Measurements from ENCODE around the gene NKD1. TPM values are rescaled to one million over a fixed set of nuclear protein-coding genes. Genes with fewer than 3 reads are reported as not detected.

The NKD1 gene
- total RNA-seq, 2 donors from 2014 or later, result 1.1 to 3.0 TPM

DNA sequence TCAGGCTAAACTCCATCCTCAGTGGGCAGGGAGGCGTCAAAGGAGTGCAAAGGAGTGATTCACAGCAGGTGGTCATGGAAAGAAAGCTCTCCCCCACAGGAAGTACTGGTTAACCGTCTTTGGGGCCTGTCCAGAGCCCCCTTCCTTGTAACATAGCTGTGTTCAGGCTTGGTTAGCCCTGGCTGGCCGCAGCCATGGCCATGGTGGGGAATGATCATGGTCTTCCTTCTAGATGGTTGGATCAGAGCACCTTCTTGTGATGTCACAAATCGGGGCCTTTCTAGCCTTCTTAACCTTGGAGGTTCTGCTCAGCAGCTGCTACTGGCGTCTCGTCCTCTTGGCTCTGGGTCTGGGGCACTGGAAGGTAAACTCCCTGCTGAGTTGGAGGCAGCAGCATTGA lies 15.8 kb downstream of the NKD1 start:
- H3K27ac ChIP-seq, result no peak overlapping the region
- peaks cover 0 to 9% of the 10 kb centered on the region in 2 donors for H3K9me3 ChIP-seq
- DNase-seq (ENCODE audit: low spot score), result no peak
- TF ChIP-seq, protein P1, sequence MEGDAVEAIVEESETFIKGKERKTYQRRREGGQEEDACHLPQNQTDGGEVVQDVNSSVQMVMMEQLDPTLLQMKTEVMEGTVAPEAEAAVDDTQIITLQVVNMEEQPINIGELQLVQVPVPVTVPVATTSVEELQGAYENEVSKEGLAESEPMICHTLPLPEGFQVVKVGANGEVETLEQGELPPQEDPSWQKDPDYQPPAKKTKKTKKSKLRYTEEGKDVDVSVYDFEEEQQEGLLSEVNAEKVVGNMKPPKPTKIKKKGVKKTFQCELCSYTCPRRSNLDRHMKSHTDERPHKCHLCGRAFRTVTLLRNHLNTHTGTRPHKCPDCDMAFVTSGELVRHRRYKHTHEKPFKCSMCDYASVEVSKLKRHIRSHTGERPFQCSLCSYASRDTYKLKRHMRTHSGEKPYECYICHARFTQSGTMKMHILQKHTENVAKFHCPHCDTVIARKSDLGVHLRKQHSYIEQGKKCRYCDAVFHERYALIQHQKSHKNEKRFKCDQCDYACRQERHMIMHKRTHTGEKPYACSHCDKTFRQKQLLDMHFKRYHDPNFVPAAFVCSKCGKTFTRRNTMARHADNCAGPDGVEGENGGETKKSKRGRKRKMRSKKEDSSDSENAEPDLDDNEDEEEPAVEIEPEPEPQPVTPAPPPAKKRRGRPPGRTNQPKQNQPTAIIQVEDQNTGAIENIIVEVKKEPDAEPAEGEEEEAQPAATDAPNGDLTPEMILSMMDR (IDR thresholded peaks at IDR 0.05), result no peak
- H3K27me3 ChIP-seq, result no peaks in the 10 kb centered on the region
- H3K4me3 ChIP-seq, result no peak overlapping the region
- H3K36me3 ChIP-seq, result no peaks in the 10 kb centered on the region
- H3K4me1 ChIP-seq, result no peaks in the 10 kb centered on the region

DNA sequence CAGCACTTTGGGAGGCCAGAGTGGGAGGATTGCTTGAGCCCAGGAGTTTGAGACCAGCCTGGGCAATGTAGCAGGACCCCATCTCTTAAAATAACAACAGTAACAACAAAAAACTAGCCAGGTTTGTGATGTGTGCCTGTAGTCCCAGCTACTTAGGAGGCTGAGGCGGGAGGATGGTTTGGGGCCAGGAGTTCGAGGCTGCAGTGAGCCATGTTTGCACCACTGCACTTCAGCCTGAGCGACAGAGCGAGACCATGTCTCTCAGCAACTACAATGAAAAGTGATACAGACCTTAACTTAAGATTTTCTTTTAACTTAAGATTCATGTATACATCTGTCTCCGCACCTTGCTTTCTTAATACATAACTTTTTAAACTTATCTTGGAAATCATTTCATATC lies 17.2 kb downstream of the NKD1 start:
- Histone ChIP-seq H3K4me1 (no peaks in the 10 kb centered on the region), H3K27ac (no peak overlapping the region), H3K36me3 (no peaks in the 10 kb centered on the region), H3K9me3 (peaks cover 0 to 9% of the 10 kb centered on the region in 2 donors), H3K4me3 (no peak overlapping the region), H3K27me3 (no peaks in the 10 kb centered on the region)
- TF ChIP-seq, protein P1 (IDR thresholded peaks at IDR 0.05), result no peak
- no peak for DNase-seq (ENCODE audit: low spot score)

DNA sequence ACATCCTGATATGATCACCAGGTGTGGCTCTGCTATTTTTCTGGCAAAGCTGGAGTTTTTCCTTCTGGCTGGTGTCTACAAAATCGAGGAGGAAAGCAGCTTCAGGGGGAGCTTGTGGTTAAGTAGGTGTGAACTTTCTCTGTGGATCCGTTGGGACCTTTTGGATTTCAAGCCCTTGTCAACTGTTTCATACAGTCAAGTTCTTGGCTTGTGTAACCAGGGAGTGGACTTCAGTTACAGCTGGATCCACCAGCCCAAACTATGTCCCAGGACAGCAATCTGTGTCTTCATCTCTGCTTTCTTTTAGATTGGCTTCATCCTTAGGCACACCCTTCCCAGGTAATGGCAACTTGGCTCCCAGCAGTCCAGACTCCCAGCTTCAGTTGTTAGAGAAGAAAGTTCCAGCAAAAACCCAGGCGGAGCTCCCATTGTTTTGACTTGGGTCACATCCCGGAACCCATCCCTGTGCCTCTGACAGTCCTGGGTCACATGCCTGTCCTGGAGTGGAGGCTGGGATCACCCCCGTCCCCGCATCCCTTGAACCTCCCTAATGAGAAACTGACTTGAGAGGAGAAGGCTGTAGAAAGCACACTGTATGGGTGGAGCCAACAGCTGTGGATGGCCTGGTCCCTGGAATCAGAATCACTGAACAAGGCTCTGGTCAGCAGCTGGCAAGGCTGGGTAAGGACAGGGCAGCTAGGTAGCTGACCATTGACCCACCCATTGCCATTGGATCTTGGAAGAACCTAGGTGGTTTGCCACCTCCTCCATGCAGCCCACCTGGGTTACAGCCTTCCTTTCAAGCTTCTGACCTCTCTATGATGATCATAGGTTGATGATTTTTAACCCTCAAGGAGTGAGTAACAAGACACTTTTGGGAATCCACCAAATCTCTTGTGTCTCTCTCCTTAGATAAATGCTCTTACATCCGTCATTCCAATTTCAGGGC lies 18.1 kb downstream of the NKD1 start:
- H3K4me1 ChIP-seq, result no peaks in the 10 kb centered on the region
- no peaks in the 10 kb centered on the region for H3K36me3 ChIP-seq
- peaks cover 0 to 4% of the 10 kb centered on the region in 2 donors for H3K9me3 ChIP-seq
- TF ChIP-seq, protein P1 (IDR thresholded peaks at IDR 0.05), result no peak
- H3K27me3 ChIP-seq, result no peaks in the 10 kb centered on the region
- H3K4me3 ChIP-seq, result no peak overlapping the region
- no peak overlapping the region for H3K27ac ChIP-seq
- no peak for DNase-seq (ENCODE audit: low spot score)

DNA sequence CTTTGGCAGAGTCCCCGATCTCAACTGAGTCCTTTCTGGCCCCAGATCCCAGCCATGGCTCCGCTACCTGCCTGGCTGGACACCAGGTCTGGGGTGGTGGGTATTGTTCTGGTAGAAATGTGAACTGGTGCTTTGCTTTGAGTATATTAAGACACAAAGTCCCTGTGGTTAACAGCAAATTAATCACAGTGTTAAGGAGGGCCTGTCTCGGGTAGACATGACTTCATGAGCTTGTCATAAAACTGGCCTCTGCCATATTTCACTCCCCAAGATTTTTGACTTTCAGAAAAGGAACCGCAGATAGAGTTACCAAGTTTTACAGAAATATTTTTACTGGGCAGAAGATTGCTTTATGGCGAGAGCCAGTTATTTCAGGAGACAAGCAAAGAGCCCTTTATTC lies 19.5 kb downstream of the NKD1 start:
- TF ChIP-seq, protein P1 (IDR thresholded peaks at IDR 0.05), result no peak
- no peaks in the 10 kb centered on the region for H3K27me3 ChIP-seq
- DNase-seq (ENCODE audit: low spot score), result no peak
- H3K27ac ChIP-seq, result no peak overlapping the region
- H3K4me1 ChIP-seq, result no peaks in the 10 kb centered on the region
- H3K4me3 ChIP-seq, result no peak overlapping the region
- no peaks in the 10 kb centered on the region for H3K36me3 ChIP-seq
- no peaks in the 10 kb centered on the region for H3K9me3 ChIP-seq

DNA sequence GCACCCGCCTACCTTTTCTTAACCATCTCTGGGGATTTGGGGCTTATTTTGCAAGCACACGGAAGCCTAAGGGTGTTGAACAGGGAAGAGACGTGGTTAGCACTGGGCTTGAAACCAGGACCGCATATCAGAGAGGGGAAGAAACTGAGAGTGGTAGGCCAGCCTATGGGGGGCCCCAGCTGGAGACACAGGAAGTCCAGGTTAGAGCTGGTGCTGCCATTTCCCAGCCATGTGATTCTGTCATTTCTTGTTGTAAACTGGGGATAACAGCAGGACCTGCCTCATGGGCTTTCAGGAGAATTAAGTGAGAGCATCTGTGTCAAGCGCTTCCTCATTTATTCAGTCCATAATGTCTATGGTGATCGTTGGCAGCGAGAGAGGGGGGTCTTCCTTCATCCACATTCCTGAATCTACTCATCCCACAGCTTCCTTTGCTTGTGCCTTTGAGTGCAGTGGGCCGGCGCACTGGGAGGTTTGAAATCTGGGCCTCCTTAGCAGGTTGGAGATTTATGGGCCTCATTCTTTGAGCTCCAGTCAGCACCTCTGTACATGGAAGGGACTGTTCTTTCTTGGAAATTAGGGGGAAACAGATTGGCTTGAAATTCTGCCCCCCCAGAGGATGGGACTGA lies 20.1 kb downstream of the NKD1 start:
- TF ChIP-seq, protein P1 (IDR thresholded peaks at IDR 0.05), result no peak
- no peaks in the 10 kb centered on the region for H3K9me3 ChIP-seq
- H3K4me1 ChIP-seq, result no peaks in the 10 kb centered on the region
- H3K27ac ChIP-seq, result no peak overlapping the region
- H3K4me3 ChIP-seq, result no peak overlapping the region
- DNase-seq (ENCODE audit: low spot score), result no peak
- no peaks in the 10 kb centered on the region for H3K27me3 ChIP-seq
- no peaks in the 10 kb centered on the region for H3K36me3 ChIP-seq

All from right atrium auricular region (tissue), 2 donors.